Stimulated activated CD4-positive, alpha-beta T cell treated with anti-CD3 and anti-CD28 coated beads, Interleukin-15, amount 100 ng/mL, for 24 hours (primary cell): Measurements from ENCODE around the gene PTPRE.

ENCODE experiments used
- DNase-seq: peaks from one replicate; pipeline ENCODE4 v3.0.0-alpha.2; 2020

PTPRE gene

GRCh38 chr10:127908959-127909267 is 2.0 kb downstream of the PTPRE start:
- DNase-seq: no peak

GRCh38 chr10:127909716-127910463 is 3.0 kb downstream of the PTPRE start:
- DNase-seq: no peak

- DNase-seq: no peak
Measured at GRCh38 chr10:127910464-127910770, 3.5 kb downstream of the PTPRE start.

GRCh38 chr10:127911218-127911866 is 4.4 kb downstream of the PTPRE start:
- no peak for DNase-seq

GRCh38 chr10:127911867-127912257 is 5.0 kb downstream of the PTPRE start:
- DNase-seq: no peak

- DNase-seq: no peak
Measured at GRCh38 chr10:127912607-127913367, 5.9 kb downstream of the PTPRE start.

- DNase-seq: no peak
Measured at GRCh38 chr10:127913368-127913759, 6.5 kb downstream of the PTPRE start.

- no peak for DNase-seq
Measured at GRCh38 chr10:127915324-127915723, 8.4 kb downstream of the PTPRE start.

GRCh38 chr10:127916826-127917225 is 9.9 kb downstream of the PTPRE start:
- DNase-seq: no peak

- no peak for DNase-seq
Measured at GRCh38 chr10:127918572-127918971, 11.7 kb downstream of the PTPRE start.

GRCh38 chr10:127919418-127920271 is 12.7 kb downstream of the PTPRE start:
- no peak for DNase-seq

- DNase-seq: no peak
Measured at GRCh38 chr10:127920306-127921074, 13.6 kb downstream of the PTPRE start.

- DNase-seq: no peak
Measured at GRCh38 chr10:127921075-127921752, 14.3 kb downstream of the PTPRE start.

GRCh38 chr10:127921753-127922145 is 14.8 kb downstream of the PTPRE start:
- DNase-seq: no peak

- no peak for DNase-seq
Measured at GRCh38 chr10:127922206-127922605, 15.3 kb downstream of the PTPRE start.

- DNase-seq: no peak
Measured at GRCh38 chr10:127922675-127923366, 15.9 kb downstream of the PTPRE start.

GRCh38 chr10:127923646-127924045 is 16.7 kb downstream of the PTPRE start:
- no peak for DNase-seq

- DNase-seq: no peak
Measured at GRCh38 chr10:127925471-127926207, 18.7 kb downstream of the PTPRE start.

- DNase-seq: no peak
Measured at GRCh38 chr10:127926455-127926854, 19.6 kb downstream of the PTPRE start.

- DNase-seq: no peak
Measured at GRCh38 chr10:127928021-127928806, 21.3 kb downstream of the PTPRE start.
